ENCODE results near the gene TRMU. TPM values are rescaled to one million over a fixed set of nuclear protein-coding genes. Genes with fewer than 3 reads are reported as not detected.
A peak's percentile ranks its signal among the peaks of the same experiment; 100 is the strongest.

The TRMU gene
- total RNA-seq, 1 experiment from 2014 or later, result 59.5 TPM

DNA sequence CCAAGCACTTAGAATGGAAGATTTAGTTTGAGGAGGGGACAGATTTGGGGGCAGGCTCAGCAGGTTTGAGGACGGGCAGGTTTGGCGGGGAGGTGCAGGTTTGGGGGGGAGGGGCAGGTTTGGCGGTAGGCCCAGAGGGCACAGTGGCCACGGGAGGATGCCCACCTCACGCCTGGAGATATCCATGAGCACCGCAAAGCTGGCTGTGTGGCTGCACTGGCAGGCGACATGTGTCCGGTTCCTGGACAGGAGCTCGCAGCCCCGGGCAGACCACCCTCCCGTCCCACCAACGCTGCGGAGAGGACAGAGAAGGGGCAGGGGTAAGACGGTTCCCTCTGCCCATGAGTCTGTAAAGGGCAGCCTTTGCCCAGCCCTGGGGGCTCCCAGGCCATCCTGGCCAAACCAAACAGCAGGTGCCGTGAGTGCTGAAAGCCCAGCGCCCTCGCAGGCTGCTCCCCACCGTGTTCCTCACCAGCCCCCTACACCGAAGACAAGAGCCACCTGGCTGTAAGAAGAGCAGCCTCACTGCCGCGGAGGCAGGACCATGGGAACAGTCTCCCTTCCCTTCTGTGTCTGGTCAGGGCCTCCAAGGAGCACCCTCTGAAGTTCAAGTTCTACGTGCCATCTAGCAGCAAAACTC lies 43.0 kb downstream of the TRMU start:
- H3K27me3 ChIP-seq (replicated peaks), result no peaks in the 10 kb centered on the region
- H3K4me1 ChIP-seq (replicated peaks), result peaks cover 8% of the 10 kb centered on the region
- H3K4me3 ChIP-seq, result no peak overlapping the region
- no peak for DNase-seq (ENCODE audit: low read depth in 1 of 2, low spot score in 2 of 2)
- H3K9me3 ChIP-seq (replicated peaks), result peaks cover 16% of the 10 kb centered on the region
- no peak overlapping the region for H3K27ac ChIP-seq
- H3K36me3 ChIP-seq, result no peaks in the 10 kb centered on the region

DNA sequence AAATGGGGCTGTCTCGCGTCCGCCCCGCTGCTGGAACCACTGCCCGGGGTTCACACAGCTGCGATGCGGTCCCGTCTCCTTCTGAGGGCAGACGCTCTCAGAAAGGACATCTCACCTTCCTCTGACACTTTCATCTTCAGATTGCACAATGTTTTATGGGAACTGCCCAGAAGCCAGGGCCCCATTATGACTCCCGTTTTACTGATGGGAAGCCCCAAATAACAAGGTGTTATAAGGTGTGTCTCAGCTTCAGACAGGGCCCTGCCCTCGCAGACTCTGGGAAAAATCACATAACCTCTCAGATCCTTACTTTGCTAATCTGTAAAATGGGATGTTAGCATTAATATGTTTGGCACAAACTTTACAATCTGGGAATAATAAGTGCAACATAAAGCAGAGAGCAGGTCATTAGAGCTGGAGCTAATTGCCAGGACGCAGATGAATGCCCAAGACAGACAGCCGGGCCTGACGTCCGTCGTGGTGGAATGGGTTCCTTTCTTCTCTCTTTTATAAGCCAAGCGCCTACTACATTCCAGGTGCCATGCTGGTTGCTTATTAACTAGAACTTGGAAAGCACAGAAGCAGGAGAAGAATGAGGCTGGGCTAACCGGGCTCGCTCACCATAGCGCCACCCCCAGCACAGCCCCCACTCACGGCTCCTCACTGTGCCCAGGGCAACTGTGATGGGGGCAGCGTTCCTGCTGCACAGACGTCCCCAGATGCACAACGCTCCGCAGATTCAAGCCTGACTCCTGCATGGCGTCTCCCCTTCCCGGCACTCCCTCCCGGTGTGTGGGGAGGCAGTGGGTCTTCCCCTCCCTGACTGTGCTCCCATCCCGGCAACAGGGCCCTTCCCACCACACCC lies 43.8 kb downstream of the TRMU start:
- no peak for DNase-seq (ENCODE audit: low read depth in 1 of 2, low spot score in 2 of 2)
- no peaks in the 10 kb centered on the region for H3K36me3 ChIP-seq
- H3K27ac ChIP-seq, result no peak overlapping the region
- H3K9me3 ChIP-seq (replicated peaks), result peaks cover 16% of the 10 kb centered on the region
- no peak overlapping the region for H3K4me3 ChIP-seq
- peaks cover 8% of the 10 kb centered on the region for H3K4me1 ChIP-seq (replicated peaks)
- H3K27me3 ChIP-seq (replicated peaks), result no peaks in the 10 kb centered on the region

DNA sequence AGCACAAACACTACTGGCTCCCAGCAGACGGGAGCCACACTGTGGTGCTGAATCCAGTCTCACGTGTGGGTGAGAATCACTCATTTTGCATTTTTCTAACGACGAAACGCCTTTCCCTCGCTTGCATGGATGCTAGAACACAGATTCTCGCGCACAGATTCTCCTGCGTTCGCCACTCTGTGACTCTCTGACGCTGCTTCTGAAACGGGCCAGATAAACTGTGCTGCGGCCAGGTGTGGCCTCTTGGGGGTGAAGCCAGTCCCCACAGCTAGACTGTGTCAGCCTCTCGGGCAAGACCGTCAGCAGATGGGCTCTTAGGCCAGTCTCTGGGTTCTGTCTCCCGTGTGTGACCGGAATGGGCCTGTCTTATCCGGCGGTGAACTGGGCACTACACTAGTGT lies 44.6 kb downstream of the TRMU start:
- Histone ChIP-seq H3K4me3 (no peak overlapping the region), H3K36me3 (no peaks in the 10 kb centered on the region), H3K4me1 (replicated peaks) (peaks cover 8% of the 10 kb centered on the region), H3K27ac (no peak overlapping the region), H3K9me3 (replicated peaks) (peaks cover 11% of the 10 kb centered on the region), H3K27me3 (replicated peaks) (no peaks in the 10 kb centered on the region)
- DNase-seq (ENCODE audit: low read depth in 1 of 2, low spot score in 2 of 2), result no peak

DNA sequence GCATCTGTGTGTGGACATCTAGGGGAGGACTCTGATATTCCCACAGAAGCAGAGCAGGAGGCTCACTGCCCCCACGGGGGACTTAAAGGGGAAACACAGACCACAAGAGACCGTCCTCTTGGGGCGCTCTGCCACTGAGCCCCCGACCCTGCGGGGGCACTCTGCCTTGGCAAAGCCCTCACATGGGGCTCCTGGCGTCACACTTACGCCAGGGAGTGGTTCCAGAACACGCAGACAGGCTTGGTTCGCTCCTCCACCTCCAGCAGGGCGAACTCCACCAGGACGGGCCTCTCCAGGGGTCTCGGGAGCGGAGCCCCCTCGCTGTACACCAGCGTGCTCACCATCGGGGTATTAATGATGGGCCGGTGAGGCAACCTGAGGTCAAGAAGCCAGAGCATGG lies 45.1 kb downstream of the TRMU start:
- Histone ChIP-seq H3K27me3 (replicated peaks) (no peaks in the 10 kb centered on the region), H3K9me3 (replicated peaks) (peaks cover 8% of the 10 kb centered on the region), H3K4me3 (no peak overlapping the region), H3K36me3 (no peaks in the 10 kb centered on the region), H3K27ac (no peak overlapping the region), H3K4me1 (replicated peaks) (peaks cover 8% of the 10 kb centered on the region)
- no peak for DNase-seq (ENCODE audit: low read depth in 1 of 2, low spot score in 2 of 2)

DNA sequence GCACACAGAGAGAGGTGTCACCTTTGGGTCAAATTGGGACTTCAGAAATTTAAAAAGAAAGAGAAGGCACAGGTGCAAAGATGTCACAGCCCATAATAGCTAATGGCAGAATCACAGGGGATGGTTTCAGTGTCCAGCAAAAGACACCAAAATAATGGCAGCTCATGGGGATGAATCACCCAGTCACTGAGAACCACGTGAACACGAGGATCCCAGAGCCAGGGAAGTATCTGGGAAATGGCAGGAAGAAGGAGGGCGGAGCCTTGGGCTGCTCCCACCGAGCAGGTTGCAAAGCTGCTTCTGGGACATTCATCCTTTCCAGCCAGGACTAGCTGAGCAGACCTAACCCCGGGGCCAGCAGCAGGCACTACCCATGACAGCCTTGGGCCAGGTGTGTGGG lies 45.6 kb downstream of the TRMU start:
- DNase-seq (ENCODE audit: low read depth in 1 of 2, low spot score in 2 of 2), result no peak
- Histone ChIP-seq H3K9me3 (replicated peaks) (peaks cover 2% of the 10 kb centered on the region), H3K4me1 (replicated peaks) (peaks cover 8% of the 10 kb centered on the region), H3K4me3 (no peak overlapping the region), H3K36me3 (no peaks in the 10 kb centered on the region), H3K27me3 (replicated peaks) (no peaks in the 10 kb centered on the region), H3K27ac (no peak overlapping the region)

DNA sequence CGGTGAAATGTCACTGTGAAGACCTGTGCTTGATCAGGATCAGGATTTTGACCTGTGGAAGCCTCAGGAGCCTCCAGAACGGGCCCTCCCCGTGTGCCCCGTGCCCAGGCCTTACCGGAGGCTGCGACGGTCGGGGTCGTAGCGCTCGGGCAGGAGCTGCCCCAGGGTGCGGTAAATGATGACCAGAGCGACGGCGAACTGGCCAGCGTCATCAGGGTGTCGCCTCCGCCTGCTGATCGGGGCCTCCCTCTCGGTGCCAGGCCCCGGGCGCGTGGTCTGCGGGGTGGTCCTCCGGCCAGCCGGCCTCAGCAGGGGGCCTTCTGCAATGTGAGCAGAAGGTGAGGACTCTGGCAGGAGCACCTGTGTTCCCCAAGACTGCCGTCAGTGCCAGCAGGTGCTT lies 46.2 kb downstream of the TRMU start:
- Histone ChIP-seq H3K4me3 (no peak overlapping the region), H3K4me1 (replicated peaks) (peaks cover 8% of the 10 kb centered on the region), H3K27ac (no peak overlapping the region), H3K27me3 (replicated peaks) (no peaks in the 10 kb centered on the region), H3K9me3 (replicated peaks) (no peaks in the 10 kb centered on the region), H3K36me3 (no peaks in the 10 kb centered on the region)
- DNase-seq (ENCODE audit: low read depth in 1 of 2, low spot score in 2 of 2), result no peak

DNA sequence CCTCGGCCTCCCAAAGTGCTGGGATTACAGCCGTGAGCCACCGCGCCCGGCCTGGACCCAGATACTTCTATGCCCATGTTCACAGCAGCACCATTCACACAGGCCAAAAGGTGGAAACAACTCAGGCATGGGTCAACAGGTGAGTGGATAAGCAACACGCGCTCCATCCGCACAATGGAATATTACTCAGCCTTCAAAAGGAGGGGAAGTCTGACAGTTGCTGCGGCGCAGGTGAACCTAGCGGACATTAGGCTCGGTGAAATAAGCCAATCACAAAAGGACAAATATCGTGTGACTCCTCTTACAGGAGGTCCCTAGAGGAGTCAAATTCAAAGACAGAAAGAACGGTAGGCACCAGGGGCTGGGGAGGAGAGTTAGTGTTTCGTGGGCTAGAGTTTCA lies 47.0 kb downstream of the TRMU start:
- H3K4me1 ChIP-seq (replicated peaks), result peaks cover 6% of the 10 kb centered on the region
- no peaks in the 10 kb centered on the region for H3K27me3 ChIP-seq (replicated peaks)
- DNase-seq (ENCODE audit: low read depth in 1 of 2, low spot score in 2 of 2), result no peak
- no peak overlapping the region for H3K27ac ChIP-seq
- H3K4me3 ChIP-seq, result no peak overlapping the region
- no peaks in the 10 kb centered on the region for H3K9me3 ChIP-seq (replicated peaks)
- no peaks in the 10 kb centered on the region for H3K36me3 ChIP-seq

DNA sequence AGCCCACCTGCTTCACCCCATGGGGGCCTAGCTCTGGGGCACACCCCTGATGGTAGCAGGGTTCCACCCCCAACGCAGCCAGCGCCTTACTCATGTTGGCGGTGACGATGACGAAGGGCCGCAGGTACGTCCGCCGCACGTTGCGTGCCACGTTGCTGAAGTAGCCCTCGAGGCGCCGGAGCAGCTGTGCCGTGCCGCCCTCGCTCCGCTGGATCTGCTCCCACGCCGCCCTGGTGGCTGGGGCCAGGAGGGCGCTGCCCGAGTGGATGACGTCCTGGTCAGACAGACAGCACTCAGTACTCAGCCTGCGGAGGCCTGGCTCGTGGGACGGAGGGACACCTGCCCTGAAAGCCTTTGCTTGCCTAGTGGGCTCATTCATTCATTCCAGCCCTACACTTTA lies 50.8 kb downstream of the TRMU start:
- DNase-seq (ENCODE audit: low read depth in 1 of 2, low spot score in 2 of 2), result no peak
- Histone ChIP-seq H3K27ac (no peak overlapping the region), H3K9me3 (replicated peaks) (no peaks in the 10 kb centered on the region), H3K4me1 (replicated peaks) (peaks cover 12% of the 10 kb centered on the region), H3K4me3 (no peak overlapping the region), H3K27me3 (replicated peaks) (no peaks in the 10 kb centered on the region), H3K36me3 (no peaks in the 10 kb centered on the region)

DNA sequence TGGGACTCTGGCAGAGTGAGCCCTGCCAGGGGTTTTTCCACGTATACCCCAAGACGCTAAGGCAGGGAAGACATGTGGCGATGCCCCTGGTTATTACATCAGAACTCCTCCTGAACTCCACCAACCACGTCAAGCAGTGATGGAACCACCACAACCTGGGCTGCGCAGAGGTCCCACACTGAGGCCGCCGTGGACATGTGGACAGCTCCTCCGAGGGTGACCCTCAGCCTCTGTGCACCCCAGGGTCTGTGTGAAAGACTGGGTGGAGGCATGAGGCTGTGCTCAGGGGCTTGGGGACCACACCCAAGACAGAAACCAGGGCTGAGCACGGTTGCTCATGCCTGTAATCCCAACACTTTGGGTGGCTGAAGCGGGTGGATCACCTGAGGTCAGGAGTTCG lies 52.2 kb downstream of the TRMU start:
- Histone ChIP-seq H3K36me3 (no peaks in the 10 kb centered on the region), H3K9me3 (replicated peaks) (no peaks in the 10 kb centered on the region), H3K4me1 (replicated peaks) (peaks cover 14% of the 10 kb centered on the region), H3K27ac (no peak overlapping the region), H3K27me3 (replicated peaks) (no peaks in the 10 kb centered on the region), H3K4me3 (no peak overlapping the region)
- DNase-seq (ENCODE audit: low read depth in 1 of 2, low spot score in 2 of 2), result no peak

DNA sequence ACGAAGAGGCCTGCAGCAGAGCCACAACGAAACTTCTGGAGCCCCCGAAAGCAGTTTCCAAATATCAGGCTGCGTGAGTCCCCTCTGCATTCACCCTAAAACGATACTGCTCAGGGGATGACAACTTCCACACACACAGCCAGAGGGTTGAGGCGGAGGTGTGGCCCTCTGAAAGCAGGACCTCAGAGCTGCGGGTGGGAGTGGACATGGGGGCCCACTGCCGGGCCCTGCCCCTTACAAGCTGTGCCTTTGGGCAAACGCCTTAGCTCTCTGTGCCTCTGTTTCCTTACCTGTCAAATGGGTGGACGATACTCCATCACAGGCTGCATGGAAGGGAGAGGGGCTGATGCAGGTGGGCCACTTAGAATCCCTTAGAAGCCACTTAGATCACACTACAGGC lies 53.1 kb downstream of the TRMU start:
- Histone ChIP-seq H3K9me3 (replicated peaks) (no peaks in the 10 kb centered on the region), H3K27me3 (replicated peaks) (no peaks in the 10 kb centered on the region), H3K27ac (no peak overlapping the region), H3K36me3 (no peaks in the 10 kb centered on the region), H3K4me3 (no peak overlapping the region), H3K4me1 (replicated peaks) (peaks cover 14% of the 10 kb centered on the region)
- DNase-seq (ENCODE audit: low read depth in 1 of 2, low spot score in 2 of 2), result no peak

DNA sequence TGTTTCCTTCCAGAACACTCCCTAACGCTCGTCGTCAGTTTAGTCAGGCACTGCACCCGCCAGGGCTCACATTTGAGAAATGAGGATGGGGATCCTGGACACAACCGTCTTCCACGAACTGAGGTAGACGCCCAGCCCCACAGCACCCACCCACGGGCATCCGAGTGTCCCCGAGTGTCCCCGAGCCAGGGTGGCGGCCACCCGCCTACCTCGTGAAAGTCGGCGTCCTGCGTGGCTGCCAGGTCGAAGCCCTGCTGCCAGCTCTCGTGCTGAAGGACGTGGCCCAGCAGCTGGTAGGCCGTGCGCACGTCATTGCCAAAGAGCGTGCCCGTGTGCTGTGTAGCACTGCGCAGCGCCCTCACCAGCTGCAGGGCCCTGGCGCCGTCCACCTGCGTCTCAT lies 53.6 kb downstream of the TRMU start:
- no peaks in the 10 kb centered on the region for H3K9me3 ChIP-seq (replicated peaks)

DNA sequence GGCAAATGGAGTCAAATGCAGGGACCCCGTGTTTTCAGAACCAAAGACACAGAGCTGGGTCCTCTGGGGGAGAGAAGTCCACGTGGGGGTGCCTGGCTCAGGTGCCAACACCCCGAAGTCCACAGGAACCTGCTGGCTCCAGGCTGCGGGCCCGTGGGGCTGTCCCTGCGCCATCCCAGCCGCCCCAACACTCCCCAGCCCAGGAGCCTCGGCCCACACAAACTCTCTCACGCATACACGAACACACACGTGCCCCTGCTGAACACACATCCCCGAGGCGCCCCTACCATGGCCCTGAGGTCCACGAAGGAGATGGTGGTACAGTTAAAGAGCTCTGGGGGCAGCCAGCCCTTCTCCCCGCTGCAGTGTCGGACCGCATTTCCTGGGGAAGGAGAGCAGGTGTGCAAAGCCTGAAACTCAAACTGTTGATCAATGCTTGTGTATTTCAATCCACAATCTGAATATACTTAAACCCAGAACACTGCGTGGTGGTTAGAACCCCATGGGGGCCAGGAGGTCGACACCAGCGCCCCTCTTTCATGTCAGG lies 54.7 kb downstream of the TRMU start:
- no peaks in the 10 kb centered on the region for H3K9me3 ChIP-seq (replicated peaks)
- no peaks in the 10 kb centered on the region for H3K27me3 ChIP-seq (replicated peaks)
- peaks cover 14% of the 10 kb centered on the region for H3K4me1 ChIP-seq (replicated peaks)
- DNase-seq (ENCODE audit: low read depth in 1 of 2, low spot score in 2 of 2), result no peak
- no peak overlapping the region for H3K27ac ChIP-seq
- H3K36me3 ChIP-seq, result no peaks in the 10 kb centered on the region
- no peak overlapping the region for H3K4me3 ChIP-seq

More for the DNA sequence above, 53.6 kb downstream of the TRMU start:
- Histone ChIP-seq H3K4me3 (no peak overlapping the region), H3K36me3 (no peaks in the 10 kb centered on the region), H3K27me3 (replicated peaks) (no peaks in the 10 kb centered on the region), H3K4me1 (replicated peaks) (peaks cover 14% of the 10 kb centered on the region), H3K27ac (no peak overlapping the region)
- no peak for DNase-seq (ENCODE audit: low read depth in 1 of 2, low spot score in 2 of 2)

DNA sequence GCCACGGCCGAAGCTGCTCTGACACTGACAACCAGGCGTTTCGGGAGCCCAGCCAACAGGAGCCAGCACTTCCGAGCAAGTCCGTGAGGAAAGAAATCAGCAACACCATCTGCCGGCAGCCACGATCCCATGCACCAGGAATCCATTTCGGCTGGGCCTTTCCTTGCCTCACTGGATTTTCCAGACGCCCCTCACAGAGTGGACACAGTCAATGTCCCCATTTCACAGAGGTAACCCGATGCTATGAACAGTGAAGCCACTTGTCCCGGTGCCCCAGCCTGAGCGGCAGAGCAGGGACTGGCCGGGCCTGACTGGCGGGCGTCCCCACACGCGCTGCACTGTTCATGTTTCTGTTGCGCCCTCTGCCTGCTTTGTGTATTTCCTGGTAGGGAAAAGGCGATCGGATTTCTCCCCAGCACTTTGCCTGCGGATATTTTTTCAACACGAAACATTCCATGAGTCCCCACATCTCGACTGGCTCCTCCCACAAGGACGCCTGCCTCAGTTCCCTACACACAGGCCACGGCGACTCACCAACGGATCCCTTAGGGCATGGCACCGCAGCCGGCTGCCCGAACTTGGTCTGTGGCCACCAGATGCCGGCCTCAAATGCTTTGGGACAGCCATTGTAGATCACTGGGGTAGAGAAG lies 55.3 kb downstream of the TRMU start:
- Histone ChIP-seq H3K4me1 (replicated peaks) (peaks cover 14% of the 10 kb centered on the region), H3K36me3 (no peaks in the 10 kb centered on the region), H3K27me3 (replicated peaks) (no peaks in the 10 kb centered on the region), H3K9me3 (replicated peaks) (no peaks in the 10 kb centered on the region), H3K4me3 (peak overlapping the region; percentile 18; the same call in 1 of the 2 replicates), H3K27ac (no peak overlapping the region)
- peak; percentile 62 to 63 for DNase-seq (ENCODE audit: low read depth in 1 of 2, low spot score in 2 of 2)

Measured in SJSA1 (cell line).